HepG2 (cell line): ENCODE data around the gene MT1M. TPM values are rescaled to one million over a fixed set of nuclear protein-coding genes. Genes with fewer than 3 reads are reported as not detected.

ENCODE experiments used
- ARNTL ChIP-seq: sonication (generic); formaldehyde crosslinking; IDR thresholded peaks from 2 replicates; pipeline ENCODE4 v1.4.0; 2020; ENCODE audit warnings: mild to moderate bottlenecking, missing genetic modification reagents
- ELF4 ChIP-seq: sonication (generic); formaldehyde crosslinking; IDR thresholded peaks from 2 replicates; pipeline ENCODE4 v1.5.0; 2020; ENCODE audit warnings: missing genetic modification reagents, mild to moderate bottlenecking, moderate library complexity, borderline replicate concordance
- GLI4 ChIP-seq: sonication (generic); formaldehyde crosslinking; IDR thresholded peaks from 2 replicates; pipeline ENCODE4 v1.5.1; 2020; ENCODE audit warnings: missing genetic modification reagents, mild to moderate bottlenecking, moderate library complexity, borderline replicate concordance
- HIVEP1 ChIP-seq: sonication (generic); formaldehyde crosslinking; IDR thresholded peaks from 2 replicates; pipeline ENCODE4 v1.4.0; 2020; ENCODE audit warnings: mild to moderate bottlenecking, missing genetic modification reagents
- POLR2A ChIP-seq, 2 experiments: IDR thresholded peaks; 2 replicates each; pipeline ENCODE4 v1.6.1; 2011; ENCODE audit warnings: low read depth in 2 of 2, low read length in 2 of 2, mild to moderate bottlenecking in 1 of 2, moderate library complexity in 1 of 2; ENCODE audit not compliant: insufficient read depth in 1 of 2
- RAD21 ChIP-seq: fragments of 450-650 bp; formaldehyde crosslinking; IDR thresholded peaks from 2 replicates; pipeline ENCODE4 v1.5.0; 2020; ENCODE audit warnings: mild to moderate bottlenecking
- RAD51 ChIP-seq: fragments of 450-650 bp; IDR thresholded peaks from 2 replicates; pipeline ENCODE4 v1.6.1; 2016; ENCODE audit warnings: borderline replicate concordance
- ZBED4 ChIP-seq: sonication (generic); formaldehyde crosslinking; IDR thresholded peaks from 2 replicates; pipeline ENCODE4 v1.4.0; 2020; ENCODE audit warnings: missing genetic modification reagents, borderline replicate concordance
- ZBTB4 ChIP-seq: sonication (generic); formaldehyde crosslinking; IDR thresholded peaks from 2 replicates; pipeline ENCODE4 v1.4.0; 2020; ENCODE audit warnings: missing genetic modification reagents, mild to moderate bottlenecking, borderline replicate concordance
- ZHX2 ChIP-seq, 2 experiments: sonication (generic) in 1 of 2; formaldehyde crosslinking in 1 of 2; IDR thresholded peaks; 2 replicates each; pipeline versions ENCODE4 v1.6.1 to v1.9.0; 2014 to 2022; ENCODE audit warnings: antibody characterized with exemption in 1 of 2, borderline replicate concordance in 1 of 2, inconsistent platforms in 1 of 2, low read depth in 1 of 2, missing genetic modification reagents in 1 of 2
- ZMAT3 ChIP-seq: sonication (generic); formaldehyde crosslinking; conservative IDR thresholded peaks from 2 replicates; pipeline ENCODE4 v1.7.0; 2021; ENCODE audit warnings: missing genetic modification reagents
- ZNF354B ChIP-seq: sonication (generic); formaldehyde crosslinking; IDR thresholded peaks from 2 replicates; pipeline ENCODE4 v1.8.0; 2022; ENCODE audit warnings: mild to moderate bottlenecking, missing genetic modification reagents
- ZNF501 ChIP-seq: sonication (generic); formaldehyde crosslinking; IDR thresholded peaks from 2 replicates; pipeline ENCODE4 v1.5.1; 2020; ENCODE audit warnings: mild to moderate bottlenecking, moderate library complexity, missing genetic modification reagents
- ZNF7 ChIP-seq: IDR thresholded peaks from 2 replicates; pipeline ENCODE4 v1.6.1; 2016; ENCODE audit warnings: missing biosample characterization, missing genetic modification reagents
- ZSCAN21 ChIP-seq: sonication (generic); formaldehyde crosslinking; IDR thresholded peaks from 2 replicates; pipeline ENCODE4 v1.8.0; 2022; ENCODE audit warnings: mild to moderate bottlenecking, missing genetic modification reagents, moderate library complexity, borderline replicate concordance
- polyA plus RNA-seq, 8 experiments: library from polyadenylated mRNA; depleted of rRNA in 3 of 8; stranded (reverse) in 7 of 8; unstranded in 1 of 8; fragments of >200 nt; fragmentation: Illumina TruSeq in 4 of 8; extraction: Trizol in 4 of 8; gene quantifications; 2 replicates each; pipeline versions ENCODE4 v1.2.1 to v1.2.3, GENCODE V29; 2011 to 2016; ENCODE audit warnings: low read depth in 4 of 8, missing spikeins in 1 of 8, mixed read lengths in 1 of 8; ENCODE audit not compliant: insufficient read depth in 1 of 8
- total RNA-seq, 5 experiments: library from RNA; depleted of rRNA; stranded (reverse); fragments of >200 nt; fragmentation: Illumina TruSeq; extraction: Trizol; gene quantifications; 2 replicates each; pipeline ENCODE4 v1.2.3, GENCODE V29; 2016; ENCODE audit warnings: low read depth in 1 of 5

MT1M gene
- total and polyA plus RNA-seq, 2 of the 13 experiments (the other 11 are each of a cell fraction or from before 2014, with no cell fraction given), result 4.6 TPM; not detected in 1

- TF ChIP-seq GLI4 (CRISPR knock-in tag), result 0 out of 2 replicates have a peak, but pooled peaks have one; percentile 48
- peak; percentile 18; the same call in 1 of the 2 replicates for TF ChIP-seq ZNF501 (CRISPR knock-in tag)
- TF ChIP-seq ZBED4 (CRISPR knock-in tag), result peak; percentile 42
- 0 out of 2 replicates have a peak, but pooled peaks have one; percentile 64 for TF ChIP-seq ZNF354B (CRISPR knock-in tag)
- TF ChIP-seq ARNTL (CRISPR knock-in tag), result no peak
- TF ChIP-seq ZNF7 (CRISPR knock-in tag), result peak; percentile 69; the same call in 1 of the 2 replicates
- TF ChIP-seq ZSCAN21, result peak; percentile 90
- 0 out of 2 replicates have a peak, but pooled peaks have one; percentile 41 for TF ChIP-seq HIVEP1
- peak; percentile 94 to 99 for TF ChIP-seq POLR2A (IDR thresholded peaks at IDR 0.05; ENCODE audit: insufficient read depth in 1 of 2, low read depth in 2 of 2, low read length in 2 of 2)
- TF ChIP-seq RAD21, result peak; percentile 52; the same call in 1 of the 2 replicates
- TF ChIP-seq ZMAT3 (CRISPR knock-in tag), result no peak; the same call in 1 of the 2 replicates
- no peak for TF ChIP-seq ELF4
- no peak for TF ChIP-seq ZBTB4
- no peak for TF ChIP-seq RAD51
- TF ChIP-seq ZHX2 (IDR thresholded peaks at IDR 0.05; ENCODE audit: low read depth), result no peak
- TF ChIP-seq ZHX2 (CRISPR knock-in tag; IDR thresholded peaks at IDR 0.05; ENCODE audit: borderline replicate concordance), result no peak
These were observed 7.1 kb upstream of the MT1M start, which contains the start of gene MT1E (continued) for GRCh38 chr16:56625140-56625942.
